Measurements from ENCODE around the gene HID1.

- TF ChIP-seq CTCF (IDR thresholded peaks at IDR 0.05) = no peak
- no peak for TF ChIP-seq POLR2AphosphoS5 (IDR thresholded peaks at IDR 0.05)
- TF ChIP-seq POLR2A (IDR thresholded peaks at IDR 0.05) = no peak
- TF ChIP-seq EP300 (IDR thresholded peaks at IDR 0.05) = no peak
Observed at GRCh38 chr17:74907012-74907411, 65.5 kb downstream of the HID1 start.
